AG09309 (cell line): ENCODE measurements around the gene RASSF4.

Experiments
- DNase-seq: peaks from one replicate; pipeline ENCODE4 v3.0.0-alpha.2; 2010; ENCODE audit warnings: low read depth
- H3K4me3 ChIP-seq: 2 replicates; pipeline ENCODE4 v1.5.1; 2011; ENCODE audit warnings: mild to moderate bottlenecking, low read depth, low read length, moderate library complexity; ENCODE audit not compliant: control insufficient read depth
- TF ChIP-seq, protein P1 (sequence below): IDR thresholded peaks from 2 replicates; pipeline ENCODE4 v1.5.1; 2011; ENCODE audit warnings: mild to moderate bottlenecking, low read depth, low read length, inconsistent platforms; ENCODE audit not compliant: insufficient read depth, control insufficient read depth; ENCODE audit errors: missing control alignments

RASSF4 gene

DNA sequence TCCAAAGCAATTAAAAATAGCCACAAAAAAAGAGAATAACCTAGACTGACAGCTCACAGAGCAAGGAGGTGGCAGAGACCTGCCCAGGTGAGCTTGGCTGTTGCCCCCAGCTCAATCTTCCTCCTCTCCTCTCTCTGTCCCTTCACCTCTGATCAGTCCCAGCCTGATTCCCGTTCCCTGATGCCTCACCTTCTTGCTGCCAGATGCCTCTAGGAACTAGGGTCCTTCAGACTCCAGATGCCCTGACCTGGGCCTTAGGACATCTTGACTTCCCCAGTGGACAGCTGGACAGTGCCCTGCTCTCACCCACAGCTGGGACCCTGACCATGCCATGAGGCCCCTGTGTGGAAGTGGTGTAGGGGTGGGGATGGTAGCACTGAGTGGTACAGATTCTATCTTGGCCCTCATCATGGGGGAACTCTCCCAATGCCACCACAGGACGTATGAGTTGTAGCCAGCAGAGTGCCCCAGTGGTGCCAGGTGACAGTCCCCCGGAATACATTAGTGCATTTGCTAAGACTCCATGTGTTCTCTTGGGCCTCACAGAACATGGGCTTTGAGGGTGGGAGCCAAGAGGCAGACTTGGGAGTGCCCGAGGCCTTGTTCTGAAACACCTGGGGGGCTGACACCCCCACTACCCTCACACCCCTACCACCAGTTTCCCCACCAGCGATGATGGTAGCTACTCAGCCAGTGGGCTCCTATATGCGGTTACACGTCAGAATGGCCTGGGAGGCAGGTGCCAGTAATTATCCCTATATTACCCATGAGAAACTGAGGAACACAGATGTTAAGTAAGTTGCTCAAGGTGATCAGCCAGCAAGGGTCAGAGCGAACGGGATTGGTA lies 17.0 kb downstream of the RASSF4 start:
- TF ChIP-seq, protein P1, sequence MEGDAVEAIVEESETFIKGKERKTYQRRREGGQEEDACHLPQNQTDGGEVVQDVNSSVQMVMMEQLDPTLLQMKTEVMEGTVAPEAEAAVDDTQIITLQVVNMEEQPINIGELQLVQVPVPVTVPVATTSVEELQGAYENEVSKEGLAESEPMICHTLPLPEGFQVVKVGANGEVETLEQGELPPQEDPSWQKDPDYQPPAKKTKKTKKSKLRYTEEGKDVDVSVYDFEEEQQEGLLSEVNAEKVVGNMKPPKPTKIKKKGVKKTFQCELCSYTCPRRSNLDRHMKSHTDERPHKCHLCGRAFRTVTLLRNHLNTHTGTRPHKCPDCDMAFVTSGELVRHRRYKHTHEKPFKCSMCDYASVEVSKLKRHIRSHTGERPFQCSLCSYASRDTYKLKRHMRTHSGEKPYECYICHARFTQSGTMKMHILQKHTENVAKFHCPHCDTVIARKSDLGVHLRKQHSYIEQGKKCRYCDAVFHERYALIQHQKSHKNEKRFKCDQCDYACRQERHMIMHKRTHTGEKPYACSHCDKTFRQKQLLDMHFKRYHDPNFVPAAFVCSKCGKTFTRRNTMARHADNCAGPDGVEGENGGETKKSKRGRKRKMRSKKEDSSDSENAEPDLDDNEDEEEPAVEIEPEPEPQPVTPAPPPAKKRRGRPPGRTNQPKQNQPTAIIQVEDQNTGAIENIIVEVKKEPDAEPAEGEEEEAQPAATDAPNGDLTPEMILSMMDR: no peak
- DNase-seq: no peak
- no peak overlapping the region for H3K4me3 ChIP-seq

GRCh38 chr10:44977287-44978212 lies 17.9 kb downstream of the RASSF4 start:
- DNase-seq: no peak
- H3K4me3 ChIP-seq: peak overlapping the region; percentile 66
- TF ChIP-seq, protein P1: no peak

DNA sequence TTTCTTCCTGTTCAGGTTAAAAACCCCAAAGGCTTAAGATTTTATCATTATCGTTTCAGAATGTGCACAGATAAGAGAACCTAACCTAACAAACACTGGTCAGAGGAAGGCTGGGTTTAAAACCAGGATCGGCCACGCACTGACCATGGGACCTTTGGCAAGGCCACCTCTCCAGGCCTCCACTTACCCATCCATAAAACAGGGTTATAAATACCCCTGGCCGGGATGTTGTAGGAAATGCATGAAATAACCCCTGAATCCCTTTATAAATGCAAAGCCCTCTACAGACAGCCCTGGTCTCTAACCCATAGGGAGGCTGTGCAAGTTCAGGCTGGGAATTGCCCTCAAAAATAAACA lies 18.6 kb downstream of the RASSF4 start:
- TF ChIP-seq, protein P1: no peak
- H3K4me3 ChIP-seq: peak overlapping the region; percentile 66
- no peak for DNase-seq

- peak; percentile 83 for DNase-seq
- H3K4me3 ChIP-seq: peak within 1 kb of the TSS; percentile 66
- TF ChIP-seq, protein P1: peak; percentile 3
Measured at GRCh38 chr10:44978570-44979280, 19.1 kb downstream of the RASSF4 start, which contains the start of gene DEPP1. DEPP1 (minus strand) TSS chr10:44978809; CDS start chr10:44978030, 779 bp downstream.

- DNase-seq: no peak
- H3K4me3 ChIP-seq: no peak overlapping the region
- TF ChIP-seq, protein P1: no peak
Measured at GRCh38 chr10:44979281-44980191, 19.9 kb downstream of the RASSF4 start.
